GM10266 (cell line): ENCODE measurements around the gene ISOC2.
"Not testable (repeated sequence)": the region's sequence is repeated elsewhere in the genome, so short reads cannot be mapped to it uniquely, and the experiment has no call there.

ENCODE experiments used
- DNase-seq: peaks from one replicate; pipeline ENCODE4 v3.0.0; 2012; ENCODE audit errors: extremely low spot score
- CTCF ChIP-seq: IDR thresholded peaks from 2 replicates; pipeline ENCODE4 v1.5.1; 2012; ENCODE audit warnings: mild to moderate bottlenecking, low read depth; ENCODE audit not compliant: control insufficient read depth, insufficient read depth; ENCODE audit errors: missing control alignments

Gene ISOC2

GRCh38 chr19:55453511-55454260, 7.8 kb downstream of the ISOC2 start:
- TF ChIP-seq CTCF = no peak
- no peak for DNase-seq

DNA sequence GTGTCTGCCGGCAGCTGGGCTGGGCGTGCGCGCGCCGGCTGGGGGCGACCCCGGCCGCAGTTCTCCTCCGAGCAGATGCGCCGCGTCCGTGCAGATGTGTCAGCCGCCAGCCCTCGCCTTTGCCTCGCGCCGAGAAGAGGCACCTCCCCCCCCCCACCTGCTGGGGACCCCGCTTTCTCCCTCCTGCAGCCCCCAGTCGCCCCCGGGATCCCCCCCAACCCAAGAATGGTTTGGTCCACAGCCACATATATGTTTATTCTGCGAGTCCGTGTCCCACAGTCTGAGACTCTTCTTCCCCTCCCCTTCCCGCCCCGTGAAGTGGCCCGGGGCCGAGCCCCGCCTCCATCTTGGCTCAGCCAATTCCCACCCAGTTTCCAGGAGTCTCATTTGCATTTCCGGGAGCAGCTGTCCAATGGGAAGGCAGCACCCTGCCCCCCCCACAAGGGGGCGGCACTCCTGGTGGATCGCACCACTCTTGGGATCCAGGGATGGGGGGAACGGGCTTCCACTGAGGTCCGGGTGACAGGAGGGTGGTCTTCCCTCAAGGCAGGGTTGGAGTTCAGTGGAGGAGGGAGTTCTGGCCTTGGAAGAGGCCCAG, 8.6 kb downstream of the ISOC2 start:
- TF ChIP-seq CTCF = no peak
- DNase-seq = no peak

DNA sequence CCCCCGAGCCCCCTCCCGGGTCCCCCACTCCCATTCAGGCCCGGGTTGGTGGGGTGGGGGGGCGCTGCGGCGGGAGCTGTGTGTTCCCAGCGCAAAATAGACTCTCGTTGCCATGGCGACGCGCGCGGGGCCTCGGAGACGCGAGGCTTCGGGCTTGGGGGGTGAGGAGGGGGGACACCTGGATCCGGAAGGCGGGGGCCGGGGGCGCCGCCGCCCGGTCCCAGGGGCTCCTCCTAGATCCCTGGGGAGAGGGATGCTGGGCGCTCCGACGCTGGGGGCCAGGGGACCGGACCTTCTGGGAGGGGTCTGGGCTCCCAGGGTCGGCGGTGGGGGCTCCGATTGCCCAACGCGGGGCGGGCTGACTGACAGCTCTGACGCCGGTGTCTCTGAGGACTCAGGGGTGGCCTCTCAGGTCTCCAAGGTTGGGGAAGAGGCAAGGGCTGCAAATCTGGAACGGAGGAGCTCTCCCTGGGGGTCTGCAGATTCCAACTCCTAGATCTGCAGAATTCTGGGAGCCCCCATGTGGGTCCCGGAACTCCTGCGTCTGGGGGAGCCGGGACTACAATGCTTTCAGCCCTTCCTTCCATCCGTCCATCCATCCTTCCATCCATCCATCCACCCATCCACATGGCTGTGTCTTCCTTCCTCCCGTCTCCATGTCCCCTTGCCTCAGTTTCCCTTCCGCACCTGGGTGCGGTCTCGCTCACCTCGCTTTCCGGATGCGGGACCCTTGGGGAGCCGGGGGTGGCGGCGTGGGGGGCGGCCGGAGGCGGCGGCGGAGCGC, 9.3 kb downstream of the ISOC2 start:
- no peak for DNase-seq
- no peak for TF ChIP-seq CTCF

DNA sequence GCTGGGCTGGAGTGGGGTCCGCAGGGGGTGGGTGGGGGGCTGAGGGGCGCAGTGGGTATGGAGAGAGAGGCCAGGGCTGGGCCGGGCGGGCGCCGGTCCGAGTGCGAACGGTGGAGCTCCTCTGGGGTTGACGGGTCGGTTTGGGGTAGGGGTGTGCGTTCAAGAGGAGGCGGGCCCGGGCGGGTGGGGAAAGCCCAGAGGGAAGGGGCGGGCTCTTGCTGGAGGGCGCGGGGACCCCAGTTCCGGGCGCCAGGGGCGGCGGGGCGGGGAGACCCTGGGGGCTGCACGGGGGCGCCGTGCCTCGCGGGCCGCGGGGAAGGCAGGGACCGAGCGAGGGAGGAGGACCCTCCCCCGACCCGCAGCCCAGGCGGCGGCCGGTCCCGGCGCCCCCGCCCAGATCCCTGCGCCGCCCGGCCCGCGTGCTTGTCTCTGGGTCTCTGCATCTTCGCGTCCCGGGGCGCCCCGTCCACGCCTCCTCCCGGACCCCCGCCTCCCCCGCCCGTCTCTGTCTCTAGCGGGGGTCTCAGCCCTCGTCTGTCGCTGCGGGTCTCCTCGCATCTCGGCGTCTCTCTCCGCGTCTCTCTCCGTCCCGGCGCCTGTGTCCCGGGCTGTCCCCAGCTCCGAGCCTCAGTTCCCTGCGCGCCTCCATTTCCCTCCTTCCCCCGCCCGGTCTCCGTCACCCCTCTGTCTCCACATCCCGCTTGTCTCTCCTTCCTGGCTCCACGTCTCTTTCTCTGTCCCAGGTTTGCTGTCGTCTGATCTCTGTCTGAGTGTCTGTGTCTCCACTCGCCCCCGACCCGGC, 10.1 kb downstream of the ISOC2 start:
- DNase-seq = no peak
- no peak for TF ChIP-seq CTCF

- DNase-seq = no peak
- no peak for TF ChIP-seq CTCF
Measured at GRCh38 chr19:55449469-55449868, 12.0 kb downstream of the ISOC2 start.

- not testable (repeated sequence) for DNase-seq
Measured at GRCh38 chr19:55448175-55448490, 13.3 kb downstream of the ISOC2 start.

DNA sequence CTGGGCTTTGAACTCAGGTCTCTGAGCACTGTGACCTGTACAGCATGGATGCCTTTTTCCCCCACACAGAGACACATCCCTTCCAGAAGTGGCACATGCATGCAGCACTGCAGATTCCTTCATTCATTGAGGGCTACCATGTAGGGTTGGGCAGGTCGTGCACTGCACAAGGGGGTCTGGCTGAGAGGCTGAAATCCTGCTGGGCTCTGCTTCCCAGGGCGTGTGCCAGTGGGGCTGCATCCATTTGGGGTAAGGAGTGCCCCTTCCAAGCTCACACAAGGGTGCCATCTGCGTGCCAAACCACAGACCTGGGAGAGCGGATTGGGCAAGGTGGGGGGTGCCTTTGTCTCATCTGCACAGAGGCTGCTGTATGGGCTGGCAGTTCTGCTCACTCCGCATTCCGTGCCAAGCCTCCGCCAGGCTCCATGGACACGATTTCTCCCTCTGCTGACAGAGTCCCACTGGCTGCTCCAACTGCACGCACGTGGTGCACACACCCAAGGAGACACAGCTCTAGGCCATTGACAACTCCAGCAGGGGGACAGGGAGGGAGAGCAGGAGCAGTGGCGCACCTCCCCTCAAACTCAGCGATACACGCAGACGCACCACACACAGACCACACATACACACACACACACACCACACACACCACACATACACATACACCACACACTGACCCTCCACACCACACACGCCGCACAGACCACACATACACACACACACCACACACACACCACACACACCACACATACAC, 13.8 kb downstream of the ISOC2 start:
- TF ChIP-seq CTCF = no peak
- DNase-seq = no peak
